ENCODE measurements around the gene F9. TPM values are rescaled to one million over a fixed set of nuclear protein-coding genes. Genes with fewer than 3 reads are reported as not detected.

Gene F9
- total and polyA plus RNA-seq, 2 donors (not counting 1 experiment from before 2014, with no cell fraction given) = not detected

DNA sequence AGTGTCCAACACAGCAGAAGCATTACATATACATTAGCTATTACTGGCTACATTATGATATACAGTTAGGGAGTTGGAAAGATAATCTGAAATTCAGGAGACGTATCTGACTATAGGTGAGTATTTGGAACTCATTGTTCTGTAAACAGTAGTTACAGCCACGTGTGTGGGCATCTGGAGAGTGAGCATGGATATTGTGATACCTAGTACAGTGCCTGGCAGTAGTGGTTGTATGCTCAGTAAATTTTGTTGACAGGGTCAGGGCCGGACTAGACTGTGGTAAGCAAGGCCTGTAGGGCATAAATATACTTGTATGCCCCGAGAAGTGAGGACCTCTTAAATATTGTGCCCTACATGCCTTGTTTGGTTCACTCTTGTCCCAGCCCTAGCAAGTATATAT lies 2.9 kb downstream of the F9 start:
- Histone ChIP-seq H4K20me1 (ENCODE audit: control insufficient read depth, extremely low read depth, insufficient read depth, low read length) (no peaks in the 10 kb centered on the region), H3K36me3 (ENCODE audit: control insufficient read depth, insufficient read depth, low read length) (no peaks in the 10 kb centered on the region), H3K4me3 (replicated peaks in 1 of 4; ENCODE audit: control extremely low read depth in 1 of 4, insufficient read depth in 1 of 4, low read depth in 3 of 4, low read length in 4 of 4) (no peak overlapping the region), H3K27ac (ENCODE audit: insufficient read depth, low read length) (no peak overlapping the region), H3K4me2 (ENCODE audit: extremely low read depth, insufficient read depth, low read length) (no peak overlapping the region), H3K79me2 (ENCODE audit: control insufficient read depth, insufficient read depth, low read length) (no peaks in the 10 kb centered on the region), H3K9ac (ENCODE audit: insufficient read depth, low read length) (no peak overlapping the region), H2AFZ (ENCODE audit: low read length) (no peak overlapping the region), H3K9me3 (ENCODE audit: control insufficient read depth, insufficient read depth, low read depth, low read length) (no peaks in the 10 kb centered on the region), H3K27me3 (ENCODE audit: control insufficient read depth, insufficient read depth, low read length) (no peaks in the 10 kb centered on the region), H3K4me1 (ENCODE audit: control insufficient read depth, extremely low read depth, insufficient read depth, low read length) (no peaks in the 10 kb centered on the region)
- no peak for DNase-seq (ENCODE audit: low read depth in 2 of 2)
- TF ChIP-seq EZH2 (IDR thresholded peaks at IDR 0.05; ENCODE audit: low read length, missing control alignments) = no peak
- TF ChIP-seq, protein P1, sequence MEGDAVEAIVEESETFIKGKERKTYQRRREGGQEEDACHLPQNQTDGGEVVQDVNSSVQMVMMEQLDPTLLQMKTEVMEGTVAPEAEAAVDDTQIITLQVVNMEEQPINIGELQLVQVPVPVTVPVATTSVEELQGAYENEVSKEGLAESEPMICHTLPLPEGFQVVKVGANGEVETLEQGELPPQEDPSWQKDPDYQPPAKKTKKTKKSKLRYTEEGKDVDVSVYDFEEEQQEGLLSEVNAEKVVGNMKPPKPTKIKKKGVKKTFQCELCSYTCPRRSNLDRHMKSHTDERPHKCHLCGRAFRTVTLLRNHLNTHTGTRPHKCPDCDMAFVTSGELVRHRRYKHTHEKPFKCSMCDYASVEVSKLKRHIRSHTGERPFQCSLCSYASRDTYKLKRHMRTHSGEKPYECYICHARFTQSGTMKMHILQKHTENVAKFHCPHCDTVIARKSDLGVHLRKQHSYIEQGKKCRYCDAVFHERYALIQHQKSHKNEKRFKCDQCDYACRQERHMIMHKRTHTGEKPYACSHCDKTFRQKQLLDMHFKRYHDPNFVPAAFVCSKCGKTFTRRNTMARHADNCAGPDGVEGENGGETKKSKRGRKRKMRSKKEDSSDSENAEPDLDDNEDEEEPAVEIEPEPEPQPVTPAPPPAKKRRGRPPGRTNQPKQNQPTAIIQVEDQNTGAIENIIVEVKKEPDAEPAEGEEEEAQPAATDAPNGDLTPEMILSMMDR (conservative IDR thresholded peaks at IDR 0.05 in 1 of 2, IDR thresholded peaks at IDR 0.05 in 1 of 2; ENCODE audit: low read depth in 1 of 2, low read length in 2 of 2) = no peak

DNA sequence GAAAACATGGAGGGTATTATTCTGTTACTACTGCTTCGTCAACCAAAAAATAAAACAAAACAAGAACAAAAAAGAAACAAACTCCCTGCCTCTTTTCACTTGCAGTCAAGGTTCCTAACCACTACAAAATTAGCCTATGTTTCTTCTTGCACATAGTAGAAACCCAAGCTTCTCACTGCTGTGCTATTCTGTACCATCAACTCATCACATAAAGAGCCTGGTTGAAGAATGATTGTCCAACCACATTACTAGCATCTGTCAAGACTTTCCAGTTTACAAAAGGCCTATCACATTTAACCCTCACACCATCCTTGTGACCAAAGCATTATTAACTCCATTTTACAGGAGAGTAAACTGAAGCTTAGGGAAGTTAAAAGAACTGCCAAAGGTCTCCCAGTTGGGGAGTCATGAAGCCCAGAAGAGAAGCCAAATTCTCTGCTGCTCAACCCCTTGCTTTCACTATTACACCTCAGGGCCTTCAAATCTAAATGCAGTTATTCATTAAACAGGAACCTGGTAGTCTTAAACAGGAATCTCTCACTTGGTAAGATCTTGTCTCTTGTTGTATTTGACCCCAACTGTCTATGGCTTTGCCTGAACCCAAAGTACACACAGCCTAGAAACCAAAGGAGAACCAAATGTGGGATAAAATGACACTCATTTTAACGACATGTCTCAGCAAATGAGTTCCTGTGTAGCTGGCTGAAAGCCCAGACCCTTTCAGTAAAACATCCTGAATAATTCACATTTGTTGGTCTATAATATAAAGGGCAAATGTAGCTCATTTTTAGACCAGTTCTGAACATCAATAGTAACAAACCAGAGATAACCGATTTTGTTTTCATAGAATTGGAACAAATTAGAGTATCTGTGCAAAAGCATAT lies 8.6 kb downstream of the F9 start:
- Histone ChIP-seq H4K20me1 (ENCODE audit: control insufficient read depth, extremely low read depth, insufficient read depth, low read length) (no peaks in the 10 kb centered on the region), H2AFZ (ENCODE audit: low read length) (no peak overlapping the region), H3K9me3 (ENCODE audit: control insufficient read depth, insufficient read depth, low read depth, low read length) (no peaks in the 10 kb centered on the region), H3K9ac (ENCODE audit: insufficient read depth, low read length) (no peak overlapping the region), H3K27ac (ENCODE audit: insufficient read depth, low read length) (no peak overlapping the region), H3K4me3 (replicated peaks in 1 of 4; ENCODE audit: control extremely low read depth in 1 of 4, insufficient read depth in 1 of 4, low read depth in 3 of 4, low read length in 4 of 4) (no peak overlapping the region), H3K79me2 (ENCODE audit: control insufficient read depth, insufficient read depth, low read length) (no peaks in the 10 kb centered on the region), H3K27me3 (ENCODE audit: control insufficient read depth, insufficient read depth, low read length) (no peaks in the 10 kb centered on the region), H3K4me1 (ENCODE audit: control insufficient read depth, extremely low read depth, insufficient read depth, low read length) (no peaks in the 10 kb centered on the region), H3K36me3 (ENCODE audit: control insufficient read depth, insufficient read depth, low read length) (no peaks in the 10 kb centered on the region), H3K4me2 (ENCODE audit: extremely low read depth, insufficient read depth, low read length) (no peak overlapping the region)
- TF ChIP-seq EZH2 (IDR thresholded peaks at IDR 0.05; ENCODE audit: low read length, missing control alignments) = no peak
- TF ChIP-seq, protein P1 (conservative IDR thresholded peaks at IDR 0.05 in 1 of 2, IDR thresholded peaks at IDR 0.05 in 1 of 2; ENCODE audit: low read depth in 1 of 2, low read length in 2 of 2) = no peak
- peak in 1 of 2 donors; percentile 2 for DNase-seq (ENCODE audit: low read depth in 2 of 2)

DNA sequence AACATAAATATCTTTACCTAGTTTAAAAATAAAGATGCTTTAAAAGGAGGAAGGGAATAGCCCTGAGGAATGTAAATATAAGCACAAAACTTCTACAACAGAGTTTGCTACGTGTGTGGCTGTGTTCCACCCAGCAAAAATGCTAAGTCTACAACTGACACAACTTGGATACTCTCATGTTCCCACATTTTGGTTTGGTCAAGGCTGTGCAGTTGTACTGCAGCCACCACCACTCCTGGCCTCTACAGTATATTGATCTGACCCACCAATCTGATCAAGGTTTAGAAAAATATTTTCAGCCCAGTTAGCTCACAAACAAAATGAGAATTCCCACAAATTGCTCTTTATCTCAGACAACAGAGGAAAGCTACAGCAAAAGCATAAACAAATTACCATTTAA lies 12.1 kb downstream of the F9 start:
- no peaks in the 10 kb centered on the region for H3K4me1 ChIP-seq (ENCODE audit: control insufficient read depth, extremely low read depth, insufficient read depth, low read length)
- H4K20me1 ChIP-seq (ENCODE audit: control insufficient read depth, extremely low read depth, insufficient read depth, low read length) = no peaks in the 10 kb centered on the region
- H3K27ac ChIP-seq (ENCODE audit: insufficient read depth, low read length) = no peak overlapping the region
- H3K36me3 ChIP-seq (ENCODE audit: control insufficient read depth, insufficient read depth, low read length) = no peaks in the 10 kb centered on the region
- no peaks in the 10 kb centered on the region for H3K79me2 ChIP-seq (ENCODE audit: control insufficient read depth, insufficient read depth, low read length)
- H3K27me3 ChIP-seq (ENCODE audit: control insufficient read depth, insufficient read depth, low read length) = no peaks in the 10 kb centered on the region
- H2AFZ ChIP-seq (ENCODE audit: low read length) = no peak overlapping the region
- no peak overlapping the region for H3K9ac ChIP-seq (ENCODE audit: insufficient read depth, low read length)
- no peak overlapping the region for H3K4me2 ChIP-seq (ENCODE audit: extremely low read depth, insufficient read depth, low read length)
- H3K4me3 ChIP-seq (replicated peaks in 1 of 4; ENCODE audit: control extremely low read depth in 1 of 4, insufficient read depth in 1 of 4, low read depth in 3 of 4, low read length in 4 of 4) = no peak overlapping the region
- TF ChIP-seq, protein P1 (conservative IDR thresholded peaks at IDR 0.05 in 1 of 2, IDR thresholded peaks at IDR 0.05 in 1 of 2; ENCODE audit: low read depth in 1 of 2, low read length in 2 of 2) = no peak
- TF ChIP-seq EZH2 (IDR thresholded peaks at IDR 0.05; ENCODE audit: low read length, missing control alignments) = no peak
- no peaks in the 10 kb centered on the region for H3K9me3 ChIP-seq (ENCODE audit: control insufficient read depth, insufficient read depth, low read depth, low read length)
- DNase-seq (ENCODE audit: low read depth in 2 of 2) = no peak

Data from fibroblast of lung (primary cell).